Left lobe of liver (tissue), 2 donors: ENCODE measurements around the gene EEF2K. TPM values are rescaled to one million over a fixed set of nuclear protein-coding genes. Genes with fewer than 3 reads are reported as not detected.
"Not testable (repeated sequence)": the region's sequence is repeated elsewhere in the genome, so short reads cannot be mapped to it uniquely, and the experiment has no call there.

ENCODE experiments used
- ATAC-seq: fragments of 200-7000 bp; cut with Tn5 transposase; one replicate; pipeline ENCODE4 v1.9.1; 2020; ENCODE audit warnings: mild to moderate bottlenecking, moderate library complexity
- DNase-seq: peaks from one replicate; pipeline ENCODE4 v3.0.0-alpha.2; 2020; ENCODE audit warnings: low spot score
- total RNA-seq: library from RNA; stranded (reverse); gene quantifications from one replicate; pipeline ENCODE4 v1.2.1, GENCODE V29; 2021
- donor health status: DM: no; HTN: no; CAD: no; lungs with moderate emphysema.
- donor health status: DM: no; HTN: yes; CAD: no.

Gene EEF2K
- total RNA-seq, 1 donor from 2014 or later = 17.7 TPM

DNA sequence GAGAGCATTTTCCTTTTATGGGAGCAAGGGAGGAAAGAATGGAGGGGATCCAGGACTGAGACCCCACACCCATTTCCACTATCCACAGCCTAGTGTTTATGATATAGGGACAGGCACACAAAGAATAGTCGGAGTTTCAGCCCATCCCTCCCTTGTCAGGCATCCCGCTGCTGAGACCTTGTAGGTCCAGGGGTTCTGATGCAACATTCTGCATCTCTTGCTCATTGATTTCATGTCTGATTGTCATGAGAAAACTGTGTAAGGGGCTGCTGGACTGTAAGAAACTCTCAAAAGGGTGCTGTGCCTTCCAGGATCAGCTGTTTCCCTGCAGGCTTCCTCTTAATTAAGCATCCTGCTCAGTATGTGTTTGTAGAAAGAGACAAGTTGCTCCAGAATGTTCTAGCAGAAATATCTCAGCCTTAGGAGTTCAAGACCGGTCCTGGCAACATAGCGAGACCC, 85.8 kb downstream of the EEF2K start:
- ATAC-seq (no peak), DNase-seq (no peak)

DNA sequence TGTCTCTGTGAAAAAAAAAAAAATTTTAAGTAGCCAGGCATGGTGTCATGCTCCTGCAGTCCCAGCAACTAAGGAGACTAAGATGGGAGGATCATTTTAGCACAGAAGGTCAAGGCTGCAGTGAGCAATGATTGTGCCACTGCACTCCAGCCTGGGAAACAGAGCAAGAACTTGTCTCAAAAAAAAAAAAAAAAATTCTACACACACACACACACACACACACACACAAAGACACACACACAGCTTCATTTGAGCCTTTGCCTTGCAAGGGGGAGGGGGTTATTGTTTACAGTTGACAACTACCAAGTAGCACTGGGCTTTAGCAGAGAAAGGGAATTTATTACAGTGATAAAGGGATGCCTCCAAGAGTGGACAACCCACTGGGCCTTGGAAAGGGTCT, 86.2 kb downstream of the EEF2K start:
- ATAC-seq = no peak
- no peak for DNase-seq

DNA sequence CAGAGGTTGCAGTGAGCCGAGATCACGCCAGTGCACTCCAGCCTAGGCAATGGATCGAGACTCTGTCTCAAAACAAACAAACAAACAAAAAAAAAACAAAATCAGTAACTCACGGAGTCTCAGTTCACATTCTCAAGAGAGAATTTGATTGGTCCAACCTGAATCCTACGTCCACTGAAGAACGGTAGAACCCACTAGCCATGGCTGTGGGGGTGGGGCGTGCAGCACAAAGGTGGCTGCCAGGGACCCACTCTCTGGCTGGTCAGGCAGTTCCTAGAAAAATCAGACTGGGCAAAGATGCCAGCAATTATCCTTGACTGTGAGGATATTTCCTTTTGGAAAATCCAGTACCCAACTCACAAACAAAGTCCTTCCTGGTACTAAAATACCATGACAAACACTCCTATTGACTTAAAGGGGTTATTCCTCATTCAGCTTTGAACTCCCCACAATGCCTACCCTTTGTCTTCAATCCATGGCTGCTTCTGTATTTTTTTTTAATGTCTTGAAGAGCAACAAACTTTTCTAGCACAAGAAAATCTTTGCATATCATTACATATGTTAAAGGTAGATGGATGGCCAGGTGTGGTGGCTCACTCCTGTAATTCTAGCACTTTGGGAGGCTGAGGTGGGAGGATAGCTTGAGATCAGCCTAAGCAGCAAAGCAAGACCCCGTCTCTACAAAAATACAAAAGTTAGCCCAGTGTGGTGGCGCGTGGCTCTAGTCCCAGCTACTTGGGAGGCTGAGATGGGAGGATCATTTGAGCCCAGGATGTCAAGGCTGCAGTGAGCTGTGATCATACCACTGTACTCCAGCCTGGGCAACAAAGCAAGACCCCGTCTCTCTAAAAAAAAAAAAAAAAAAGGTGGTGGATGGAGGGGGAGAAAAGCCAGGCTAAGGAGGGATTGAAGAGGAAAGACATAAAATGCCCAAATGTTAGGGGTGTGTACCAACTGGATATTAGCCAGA, 87.3 kb downstream of the EEF2K start:
- no peak for DNase-seq
- ATAC-seq = no peak

DNA sequence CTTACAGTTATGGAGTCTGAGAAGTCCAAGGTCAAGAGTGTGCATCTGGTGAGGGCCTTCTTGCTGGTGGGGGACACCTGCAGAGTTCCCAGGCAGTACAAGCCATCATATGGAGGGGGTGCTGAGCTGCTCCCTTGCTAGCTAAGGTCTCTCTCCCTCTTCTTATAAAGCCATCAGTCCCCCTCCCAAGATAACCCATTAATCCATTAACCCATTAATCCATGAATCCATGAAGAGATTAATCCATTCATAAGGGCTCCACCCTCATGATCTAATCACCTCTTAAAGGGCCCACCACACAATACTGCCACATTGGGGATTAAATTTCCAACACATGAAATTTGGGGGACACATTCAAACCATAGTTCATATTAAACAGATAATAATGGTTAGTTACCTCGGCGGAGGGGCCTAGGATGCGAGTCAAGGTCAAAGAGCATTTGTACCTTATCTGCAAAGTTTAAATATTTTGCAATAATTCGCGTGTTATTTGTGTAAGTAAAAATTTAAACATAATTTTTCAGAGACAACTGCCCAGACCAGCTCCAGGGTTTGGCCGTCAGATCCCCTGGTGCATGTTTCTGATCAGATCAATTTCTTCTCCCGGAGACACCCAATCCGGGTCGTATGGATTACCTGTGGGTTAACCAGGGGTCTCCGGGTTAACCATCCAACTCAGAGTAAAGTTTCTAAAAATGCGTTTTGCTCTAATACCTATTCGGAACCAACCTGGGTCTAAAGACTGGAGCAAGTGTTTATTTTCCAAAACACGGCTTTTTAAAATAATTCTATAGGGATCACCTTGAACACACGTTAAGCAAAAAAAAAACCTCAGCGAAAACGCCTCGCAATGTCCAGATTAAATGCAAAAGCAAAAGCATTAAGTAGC, 90.4 kb downstream of the EEF2K start:
- DNase-seq (no peak), ATAC-seq (no peak)

GRCh38 chr16:22297114-22297870, 91.2 kb downstream of the EEF2K start, which contains the start of gene POLR3E:
POLR3E (plus strand) TSS chr16:22297409; CDS start chr16:22302969, 5,560 bp downstream.
- DNase-seq (peak; percentile 100), ATAC-seq (peak; percentile 93)

GRCh38 chr16:22297871-22298733, 92.0 kb downstream of the EEF2K start:
- DNase-seq = peak; percentile 77
- ATAC-seq = peak; percentile 39

DNA sequence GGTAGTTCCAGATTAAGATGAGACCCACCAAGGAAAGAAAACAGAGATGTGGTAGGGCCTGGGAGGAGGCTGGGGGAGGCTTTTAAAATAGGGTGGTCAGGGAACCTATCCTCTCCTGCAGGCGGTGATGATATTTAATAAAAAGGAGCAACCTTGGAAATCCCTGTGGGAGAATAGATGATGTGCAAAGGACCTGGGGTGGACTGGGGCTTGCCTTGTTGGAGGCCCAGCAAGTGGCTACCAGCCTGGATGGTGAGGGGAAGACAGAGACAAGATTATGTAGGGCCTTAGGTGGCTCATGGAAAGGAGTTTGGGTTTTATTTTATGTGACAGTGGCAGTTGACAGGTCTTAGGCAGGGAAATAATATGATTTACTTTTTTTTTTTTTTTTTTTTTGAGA, 93.0 kb downstream of the EEF2K start:
- no peak for ATAC-seq

DNA sequence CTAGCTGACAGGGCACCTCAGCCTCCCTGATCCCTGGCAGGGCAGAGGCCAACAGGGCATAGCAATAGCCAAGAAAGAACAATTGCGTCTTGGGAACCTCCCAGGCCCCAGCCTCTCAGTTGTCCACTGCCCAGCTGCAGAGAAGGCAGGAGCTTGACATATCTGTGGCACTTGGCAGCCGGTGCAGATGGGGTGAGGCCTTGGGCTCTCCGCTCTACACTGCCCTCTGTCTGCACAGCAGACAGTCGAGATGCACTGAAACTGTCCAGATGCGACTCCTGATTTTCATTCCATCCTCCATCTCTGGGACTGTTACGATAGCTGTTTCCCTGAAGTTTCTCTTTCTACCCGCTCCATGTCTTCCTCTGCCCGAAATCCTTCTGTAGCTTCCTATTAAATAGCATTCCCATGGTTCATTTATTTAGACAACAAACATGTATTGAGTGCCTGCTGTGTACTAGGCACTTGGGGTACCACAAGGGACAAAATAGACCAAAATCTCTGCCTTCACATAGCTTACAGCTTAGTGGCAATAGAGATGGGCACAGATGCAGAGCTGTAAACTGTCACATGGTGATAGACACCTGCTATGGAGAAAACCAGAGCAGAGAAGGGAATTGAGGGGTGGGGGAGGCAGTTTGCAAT, 94.5 kb downstream of the EEF2K start:
- ATAC-seq = peak; percentile 45
- DNase-seq = peak; percentile 70

More for the DNA sequence above, 93.0 kb downstream of the EEF2K start:
- no peak for DNase-seq

GRCh38 chr16:22301423-22301822, 95.3 kb downstream of the EEF2K start:
- not testable (repeated sequence) for DNase-seq, ATAC-seq

GRCh38 chr16:22302776-22303363, 96.8 kb downstream of the EEF2K start:
- no peak for DNase-seq
- ATAC-seq = no peak

GRCh38 chr16:22304411-22304810, 98.3 kb downstream of the EEF2K start:
- ATAC-seq (no peak), DNase-seq (no peak)

- ATAC-seq = no peak
- no peak for DNase-seq
Measured at GRCh38 chr16:22306788-22307187, 100.7 kb downstream of the EEF2K start.

DNA sequence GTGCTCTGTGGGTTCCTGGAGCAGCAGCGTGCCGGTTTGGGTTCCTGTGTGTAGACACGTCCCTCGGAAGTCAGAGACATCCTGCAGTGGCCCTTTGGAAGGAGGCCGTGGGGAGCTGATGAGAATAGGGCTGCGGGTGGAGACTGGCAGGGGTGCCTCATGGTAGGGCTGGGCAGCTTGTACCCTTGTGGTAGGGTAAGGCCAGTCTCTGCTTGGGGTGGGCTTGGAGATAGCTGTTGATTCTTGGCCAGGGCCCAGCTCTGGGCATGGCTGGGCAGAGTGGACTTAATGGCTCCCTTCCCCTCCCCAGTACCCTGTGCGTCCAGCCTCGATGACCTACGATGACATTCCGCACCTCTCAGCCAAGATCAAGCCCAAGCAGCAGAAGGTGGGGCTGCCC, 101.8 kb downstream of the EEF2K start:
- ATAC-seq (no peak), DNase-seq (no peak)

GRCh38 chr16:22308824-22309520, 102.9 kb downstream of the EEF2K start:
- DNase-seq (no peak), ATAC-seq (no peak)

DNA sequence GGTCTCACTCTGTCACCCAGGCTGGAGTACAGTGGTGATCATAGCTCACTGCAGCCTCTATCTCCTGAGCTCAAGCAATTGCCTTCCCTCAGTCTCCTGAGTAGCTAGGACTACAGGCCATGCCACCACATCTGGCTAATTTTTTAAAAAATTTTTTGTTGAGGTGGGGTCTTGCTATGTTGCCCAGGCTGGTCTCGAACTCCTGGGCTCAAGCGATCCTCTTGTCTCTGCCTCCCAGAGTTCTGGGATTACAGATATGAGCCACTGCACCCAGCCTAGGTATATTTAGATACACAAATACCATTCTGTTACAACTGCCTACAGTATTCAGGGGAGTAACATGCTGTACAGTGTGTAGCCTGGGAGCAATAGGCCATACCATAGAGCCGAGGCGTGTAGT, 105.4 kb downstream of the EEF2K start:
- no peak for DNase-seq
- ATAC-seq = no peak

DNA sequence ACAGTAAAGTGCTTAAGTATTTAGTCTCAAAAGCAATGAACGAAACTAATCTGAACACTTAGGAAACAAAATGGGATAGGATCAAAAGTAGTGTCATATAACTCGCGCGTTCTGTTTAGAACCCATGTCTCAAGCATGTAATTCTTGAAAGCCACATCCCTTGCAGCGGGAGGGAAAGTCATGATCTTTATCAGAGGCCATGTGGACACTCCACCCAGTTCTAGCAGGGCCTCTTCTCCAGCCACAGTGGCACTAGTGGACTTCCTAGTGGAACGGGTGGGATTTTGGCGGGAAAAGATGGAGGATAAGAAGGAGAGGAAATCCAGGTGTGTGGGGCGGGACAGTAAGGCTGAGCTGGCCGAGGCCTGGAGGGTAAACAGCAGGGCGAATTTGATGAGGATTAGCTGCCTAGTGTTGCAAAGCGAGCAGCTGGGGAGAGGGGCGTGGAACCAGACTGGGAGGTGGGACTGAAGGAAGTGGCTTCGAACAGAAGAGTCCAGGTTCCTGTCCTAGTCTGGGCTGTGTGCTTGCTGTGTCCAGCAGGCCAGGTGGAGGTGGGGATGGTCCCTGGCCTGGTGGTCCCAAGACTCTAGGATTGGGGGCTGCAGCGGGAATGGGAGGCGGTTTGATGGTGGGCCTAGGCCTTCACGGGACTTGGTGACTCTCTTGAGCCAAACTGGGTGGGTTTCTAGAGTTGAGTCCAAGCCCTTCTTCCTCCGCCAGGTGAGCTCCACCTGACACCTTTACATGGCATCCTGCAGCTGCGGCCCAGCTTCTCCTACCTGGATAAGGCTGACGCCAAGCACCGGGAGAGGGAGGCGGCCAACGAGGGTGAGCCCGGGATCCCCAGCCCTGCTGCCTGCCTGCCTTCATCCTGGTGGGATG, 107.1 kb downstream of the EEF2K start:
- no peak for DNase-seq
- ATAC-seq = no peak

DNA sequence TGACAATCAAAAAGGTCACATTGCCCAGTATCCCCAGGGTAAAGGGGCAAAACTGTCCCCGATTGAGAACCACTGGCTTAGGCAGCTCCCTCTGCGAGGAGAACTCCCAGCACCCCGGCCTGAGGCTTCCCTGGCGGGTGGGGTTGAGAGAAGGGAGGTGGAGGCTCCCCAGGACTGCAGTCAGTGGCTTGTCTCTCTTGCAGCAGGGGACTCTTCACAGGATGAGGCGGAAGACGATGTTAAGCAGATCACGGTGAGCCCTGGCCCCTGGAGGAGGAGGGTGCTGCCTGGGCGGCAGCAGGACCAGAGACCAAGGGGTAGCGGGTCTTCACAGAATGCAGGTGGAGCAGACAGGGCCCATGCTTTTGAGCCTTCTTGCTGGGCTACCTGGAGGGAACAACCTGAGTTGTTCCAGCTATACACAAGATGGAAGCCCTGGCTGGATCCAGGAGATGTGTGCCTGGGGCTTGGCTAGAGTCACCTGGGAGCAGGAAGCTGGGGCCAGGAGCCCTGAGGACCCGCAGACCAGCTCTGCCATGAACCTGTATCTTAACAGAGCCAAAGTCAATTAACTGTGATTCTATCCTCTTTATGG, 107.9 kb downstream of the EEF2K start:
- ATAC-seq = no peak
- no peak for DNase-seq
